C4-2B (cell line): ENCODE measurements around the gene GSK3B.
"Not testable (repeated sequence)": the region's sequence is repeated elsewhere in the genome, so short reads cannot be mapped to it uniquely, and the experiment has no call there.

ENCODE experiments used
- H3K27ac ChIP-seq: fragments of 450-650 bp; 2 replicates; pipeline ENCODE4 v1.5.1; 2017
- CTCF ChIP-seq: fragments of 450-650 bp; conservative IDR thresholded peaks from 2 replicates; pipeline ENCODE4 v1.5.1; 2017; ENCODE audit warnings: mild to moderate bottlenecking
- ZFX ChIP-seq: fragments of 450-650 bp; IDR thresholded peaks from 2 replicates; pipeline ENCODE4 v1.6.1; 2017

The GSK3B gene

GRCh38 chr3:119893769-119894168 is 200.5 kb downstream of the GSK3B start:
- TF ChIP-seq CTCF (no peak), ZFX (no peak)

GRCh38 chr3:119891944-119892721 is 202.1 kb downstream of the GSK3B start:
- H3K27ac ChIP-seq, result no peak overlapping the region
- TF ChIP-seq CTCF, result peak; percentile 93
- TF ChIP-seq ZFX, result no peak

More at GRCh38 chr3:119893769-119894168, 200.5 kb downstream of the GSK3B start:
- no peak overlapping the region for H3K27ac ChIP-seq

DNA sequence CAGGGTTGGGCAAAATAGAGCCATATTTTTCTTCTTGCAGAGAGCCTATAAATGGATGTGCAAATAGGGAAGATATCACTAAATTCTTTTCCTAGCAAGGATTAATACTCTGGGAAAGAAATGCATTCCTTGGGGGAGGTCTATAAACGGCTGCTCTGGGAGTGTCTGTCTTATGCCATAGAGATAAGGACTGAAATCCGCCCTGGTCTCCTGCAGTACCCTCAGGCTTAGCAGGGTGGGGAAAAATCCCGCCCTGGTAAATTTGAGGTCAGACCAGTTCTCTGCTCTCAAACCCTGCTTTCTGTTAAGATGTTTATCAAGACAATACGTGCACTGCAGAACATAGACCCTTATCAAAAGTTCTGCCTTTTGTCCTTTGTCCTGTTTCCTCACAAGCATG is 205.6 kb downstream of the GSK3B start:
- not testable (repeated sequence) for H3K27ac ChIP-seq

DNA sequence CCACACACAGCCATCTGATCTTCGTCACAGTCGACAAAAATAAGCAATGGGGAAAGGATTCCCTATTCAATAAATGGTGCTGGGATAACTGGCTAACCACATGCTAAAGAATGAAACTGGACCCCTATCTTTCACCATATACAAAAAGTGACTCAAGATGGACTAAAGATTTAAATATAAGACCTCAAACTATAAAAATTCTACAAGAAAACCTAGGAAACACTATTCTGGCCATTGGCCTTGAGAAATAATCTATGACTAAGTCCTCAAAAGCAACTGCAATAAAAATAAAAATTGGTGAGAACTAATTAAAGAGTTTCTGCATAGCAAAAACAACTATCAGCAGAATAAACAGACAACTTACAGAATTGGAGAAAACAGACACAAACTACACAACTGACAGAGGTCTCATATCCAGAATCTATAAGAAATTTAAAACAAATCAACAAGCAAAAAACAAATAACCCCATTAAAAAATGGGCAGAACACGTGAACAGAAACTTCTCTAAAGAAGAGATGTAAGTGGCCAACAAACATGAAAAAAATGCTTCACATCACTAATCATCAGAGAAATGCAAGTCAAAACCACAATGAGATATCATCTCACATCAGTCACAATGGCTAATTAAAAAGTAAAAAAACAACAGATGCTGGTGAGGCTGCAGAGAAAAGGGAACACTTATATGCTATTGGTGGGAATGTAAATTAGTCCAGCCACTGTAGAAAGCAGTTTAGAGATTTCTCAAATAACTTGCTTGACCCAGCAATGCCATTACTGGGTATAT is 208.3 kb downstream of the GSK3B start:
- TF ChIP-seq ZFX, result no peak
- no peak for TF ChIP-seq CTCF
- H3K27ac ChIP-seq, result no peak overlapping the region

GRCh38 chr3:119884161-119884557 is 210.1 kb downstream of the GSK3B start:
- TF ChIP-seq CTCF, result no peak
- no peak for TF ChIP-seq ZFX
- H3K27ac ChIP-seq, result no peak overlapping the region

- peak; percentile 29 for TF ChIP-seq CTCF
- no peak for TF ChIP-seq ZFX
- H3K27ac ChIP-seq, result no peak overlapping the region
Measured at GRCh38 chr3:119883461-119884160, 210.6 kb downstream of the GSK3B start.

DNA sequence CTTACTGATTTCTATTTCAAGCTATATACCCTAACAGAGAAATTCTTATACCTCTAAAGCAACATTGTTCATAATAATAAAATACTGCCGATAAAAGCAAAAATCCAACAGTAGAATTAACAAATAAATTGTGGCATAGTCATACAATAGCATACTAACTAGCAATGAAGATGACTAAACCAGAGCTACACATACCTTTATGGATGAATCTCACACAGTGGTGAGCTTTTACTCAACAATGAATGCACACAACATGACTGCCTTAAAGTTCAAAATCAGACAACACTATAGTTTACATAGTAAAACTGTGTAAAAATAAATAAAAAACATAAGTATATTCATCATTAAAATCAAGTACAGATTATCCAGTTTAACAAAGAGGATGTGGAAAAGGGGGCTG is 213.3 kb downstream of the GSK3B start:
- TF ChIP-seq ZFX (no peak), CTCF (no peak)
- no peak overlapping the region for H3K27ac ChIP-seq
